SK-N-MC (cell line): ENCODE data around the gene PLIN5.

ENCODE experiments used
- EZH2 ChIP-seq: fragments of 200-600 bp; sonication (generic); IDR thresholded peaks from one replicate; pipeline ENCODE4 v1.6.1; 2017; ENCODE audit warnings: antibody characterized with exemption
- POLR2AphosphoS5 ChIP-seq: IDR thresholded peaks from 2 replicates; pipeline ENCODE4 v1.6.1; 2012; ENCODE audit warnings: mild to moderate bottlenecking, low read depth, low read length, borderline replicate concordance

DNA sequence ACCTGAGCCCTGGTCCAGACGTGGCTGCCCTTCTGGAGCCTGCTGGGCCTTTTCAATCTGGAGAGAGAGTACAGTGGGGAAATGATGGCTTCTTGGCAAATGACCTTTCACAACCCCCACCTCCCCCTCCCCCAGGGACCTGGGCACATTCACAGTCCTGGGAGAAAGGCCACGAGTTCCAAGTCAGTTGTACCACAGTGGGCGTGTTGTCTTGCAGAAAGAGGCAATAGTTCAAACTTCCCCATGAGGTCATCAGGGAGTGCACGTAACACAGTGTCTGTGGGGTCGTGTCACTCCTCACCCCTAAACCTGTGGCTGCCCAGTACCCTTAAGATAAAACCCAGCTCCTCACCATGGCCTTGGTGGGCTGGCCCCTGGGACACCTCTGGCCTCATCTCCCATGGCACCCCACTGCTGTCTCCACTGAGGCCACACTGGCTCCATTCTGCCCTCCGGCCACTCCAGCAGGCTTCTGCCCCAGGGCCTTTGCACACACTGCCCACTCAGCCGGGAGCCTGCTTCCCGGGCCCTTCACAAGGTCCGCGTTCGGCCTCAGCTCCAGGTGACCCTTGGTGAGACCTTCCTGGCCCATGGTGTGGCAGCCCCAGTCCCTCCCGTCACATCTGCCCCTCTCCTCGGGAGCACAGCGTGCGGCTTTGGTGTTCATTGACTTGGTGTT lies 30.0 kb downstream of the PLIN5 start:
- TF ChIP-seq EZH2 (no peak), POLR2AphosphoS5 (no peak)
